GM18505 (cell line): ENCODE results near the gene INAFM2.

Experiments used
- ATAC-seq: cut with Tn5 transposase; IDR thresholded peaks from one replicate; pipeline ENCODE4 v1.9.1; 2021; ENCODE audit not compliant: unreplicated experiment
- POLR2A ChIP-seq: IDR thresholded peaks from 4 replicates; pipeline ENCODE4 v1.6.1; 2011; ENCODE audit warnings: borderline replicate concordance; ENCODE audit not compliant: insufficient read depth, insufficient read length; ENCODE audit errors: extremely low read depth

Gene INAFM2

GRCh38 chr15:40367686-40368611 lies 44.5 kb downstream of the INAFM2 start:
- TF ChIP-seq POLR2A: no peak

GRCh38 chr15:40368719-40369473 lies 45.4 kb downstream of the INAFM2 start:
- TF ChIP-seq POLR2A: no peak
- no peak for ATAC-seq

More at GRCh38 chr15:40367686-40368611, 44.5 kb downstream of the INAFM2 start:
- peak; percentile 78 for ATAC-seq

GRCh38 chr15:40369474-40369869 lies 46.0 kb downstream of the INAFM2 start:
- no peak for TF ChIP-seq POLR2A
- ATAC-seq: no peak

- ATAC-seq: no peak
- no peak for TF ChIP-seq POLR2A
Observed at GRCh38 chr15:40369971-40370370, 46.5 kb downstream of the INAFM2 start.

GRCh38 chr15:40372981-40373380 lies 49.5 kb downstream of the INAFM2 start:
- no peak for ATAC-seq
- no peak for TF ChIP-seq POLR2A
